MG63 (cell line): ENCODE data around the gene ABLIM2. TPM values are rescaled to one million over a fixed set of nuclear protein-coding genes. Genes with fewer than 3 reads are reported as not detected.

Experiments
- DNase-seq: peaks from one replicate; pipeline ENCODE4 v3.0.0-alpha.2; 2020
- H3K27me3 ChIP-seq: fragments of 250-450 bp; sonication (Bioruptor Pico); 2 replicates; pipeline ENCODE4 v1.5.1; 2020; ENCODE audit warnings: mild to moderate bottlenecking, moderate library complexity
- H3K36me3 ChIP-seq: fragments of 250-450 bp; sonication (Bioruptor Pico); 2 replicates; pipeline ENCODE4 v1.5.1; 2020; ENCODE audit warnings: mild to moderate bottlenecking, moderate library complexity
- H3K4me3 ChIP-seq: fragments of 250-450 bp; sonication (Bioruptor Pico); 2 replicates; pipeline ENCODE4 v1.5.1; 2020; ENCODE audit warnings: mild to moderate bottlenecking, moderate library complexity
- H3K9me3 ChIP-seq: fragments of 250-450 bp; sonication (Bioruptor Pico); 2 replicates; pipeline ENCODE4 v1.5.1; 2020; ENCODE audit warnings: mild to moderate bottlenecking, moderate library complexity
- total RNA-seq: library from RNA; depleted of rRNA; stranded (reverse); fragments of >200 nt; shearing (Covaris generic); gene quantifications from 2 replicates; pipeline ENCODE4 v1.2.3, GENCODE V29; 2014; ENCODE audit warnings: low replicate concordance

Gene ABLIM2
- total RNA-seq, 1 experiment from 2014 or later: 1.1 TPM

DNA sequence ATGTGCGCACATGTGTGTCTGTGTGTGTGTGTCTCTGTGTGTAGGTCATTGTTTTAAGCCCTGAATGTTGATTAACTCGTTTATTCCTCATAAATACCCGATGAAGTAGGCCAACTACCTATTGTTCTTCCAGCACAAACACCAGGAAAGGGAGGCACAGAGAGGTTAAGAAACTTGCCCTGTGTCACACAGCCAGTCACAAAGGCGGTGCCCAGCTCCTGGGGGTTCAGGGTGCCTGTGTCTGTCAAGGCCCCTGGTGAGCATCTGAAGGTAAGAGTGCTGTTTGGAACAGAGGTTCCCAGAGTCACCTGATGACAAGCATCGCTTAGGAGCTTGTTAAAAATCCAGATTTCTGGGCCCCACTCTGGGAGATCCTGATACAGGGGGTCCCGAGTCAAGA is 22.5 kb upstream of the ABLIM2 start:
- Histone ChIP-seq H3K4me3 (no peak overlapping the region), H3K27me3 (no peaks in the 10 kb centered on the region), H3K9me3 (no peaks in the 10 kb centered on the region), H3K36me3 (no peaks in the 10 kb centered on the region)
- no peak for DNase-seq

DNA sequence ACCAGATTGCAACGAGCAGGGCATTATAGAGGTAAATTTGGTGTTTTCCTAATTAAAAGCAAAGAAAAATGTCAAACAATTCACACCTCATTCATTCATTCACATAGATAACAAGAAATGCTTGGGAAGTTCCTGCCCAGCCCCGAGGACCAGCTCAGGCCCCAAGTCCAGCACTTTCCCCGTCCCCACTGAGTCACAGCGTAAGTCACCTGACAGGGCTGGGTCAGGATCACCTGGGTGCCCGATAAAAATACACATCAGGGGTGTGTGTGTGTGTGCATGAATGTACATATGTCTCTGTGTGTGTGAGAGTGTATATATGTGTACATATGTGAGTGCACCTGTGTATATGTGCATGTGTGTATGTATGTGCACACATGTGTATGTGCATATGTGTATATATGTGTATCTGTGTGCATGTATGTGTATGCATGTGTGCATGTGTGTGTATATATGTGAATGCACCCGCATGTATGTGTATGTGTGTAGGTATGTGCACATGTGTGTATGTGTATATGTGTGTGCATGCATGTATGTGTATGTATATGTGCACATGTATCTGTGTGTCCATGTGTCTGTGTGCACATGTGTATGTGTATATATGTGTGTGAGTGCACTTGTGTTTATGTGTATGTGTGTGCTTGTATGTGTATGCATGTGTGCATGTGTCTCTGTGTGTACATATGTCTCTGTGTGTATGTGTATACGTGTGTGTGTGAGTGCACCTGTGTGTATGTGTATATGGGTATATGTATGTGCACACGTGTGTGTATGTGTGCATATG is 21.9 kb upstream of the ABLIM2 start:
- no peaks in the 10 kb centered on the region for H3K9me3 ChIP-seq
- H3K27me3 ChIP-seq: no peaks in the 10 kb centered on the region
- DNase-seq: no peak
- H3K36me3 ChIP-seq: no peaks in the 10 kb centered on the region
- H3K4me3 ChIP-seq: no peak overlapping the region

DNA sequence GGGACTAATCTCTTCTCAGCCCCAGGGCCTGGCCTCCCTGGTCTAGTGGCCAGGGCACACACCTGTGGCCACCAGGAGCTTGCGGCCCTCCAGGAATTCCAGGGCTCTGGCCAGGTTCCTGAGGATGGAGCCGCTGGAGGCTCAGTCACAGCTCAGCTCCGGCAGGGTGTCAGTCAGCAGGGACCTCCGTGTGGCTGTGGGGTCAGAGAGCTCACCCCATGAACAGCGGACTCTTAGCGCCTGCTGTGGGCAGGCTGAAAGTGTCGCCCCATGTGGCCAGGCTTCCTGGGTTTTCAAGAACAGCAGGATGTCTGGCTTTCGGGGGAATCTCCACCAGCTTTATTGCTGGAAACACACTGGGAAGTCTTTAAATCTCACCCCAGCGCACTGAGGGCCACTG is 21.2 kb upstream of the ABLIM2 start:
- no peaks in the 10 kb centered on the region for H3K36me3 ChIP-seq
- H3K4me3 ChIP-seq: no peak overlapping the region
- no peaks in the 10 kb centered on the region for H3K9me3 ChIP-seq
- DNase-seq: no peak
- no peaks in the 10 kb centered on the region for H3K27me3 ChIP-seq

DNA sequence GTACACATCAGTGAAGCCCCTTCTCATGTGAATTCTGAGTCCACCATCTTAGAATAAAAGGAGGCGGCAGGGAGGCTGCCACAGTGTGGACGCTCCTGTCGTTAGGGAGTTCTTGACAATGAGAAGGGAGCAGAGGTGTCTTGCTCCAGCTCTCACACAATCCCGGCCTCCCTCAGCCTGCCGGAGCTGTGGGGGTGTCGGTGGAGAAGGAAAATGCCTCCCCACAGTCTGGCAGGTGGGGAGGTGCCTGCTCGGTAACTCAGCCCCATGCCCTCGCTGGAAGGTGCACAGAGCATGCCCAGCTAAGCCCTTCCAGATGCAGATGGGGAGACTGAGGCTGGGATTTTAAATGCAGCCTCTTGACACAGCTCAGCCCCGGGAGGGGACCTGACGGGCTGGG is 20.5 kb upstream of the ABLIM2 start:
- no peak for DNase-seq
- H3K27me3 ChIP-seq: no peaks in the 10 kb centered on the region
- no peak overlapping the region for H3K4me3 ChIP-seq
- no peaks in the 10 kb centered on the region for H3K9me3 ChIP-seq
- no peaks in the 10 kb centered on the region for H3K36me3 ChIP-seq

GRCh38 chr4:8177956-8178355 is 19.3 kb upstream of the ABLIM2 start:
- H3K27me3 ChIP-seq: no peaks in the 10 kb centered on the region
- DNase-seq: no peak

GRCh38 chr4:8177552-8177951 is 18.9 kb upstream of the ABLIM2 start:
- no peaks in the 10 kb centered on the region for H3K36me3 ChIP-seq
- no peak for DNase-seq
- H3K27me3 ChIP-seq: no peaks in the 10 kb centered on the region
- H3K9me3 ChIP-seq: no peaks in the 10 kb centered on the region
- H3K4me3 ChIP-seq: no peak overlapping the region

More at GRCh38 chr4:8177956-8178355, 19.3 kb upstream of the ABLIM2 start:
- H3K4me3 ChIP-seq: no peak overlapping the region
- H3K9me3 ChIP-seq: no peaks in the 10 kb centered on the region
- no peaks in the 10 kb centered on the region for H3K36me3 ChIP-seq

GRCh38 chr4:8176547-8177399 is 18.2 kb upstream of the ABLIM2 start:
- Histone ChIP-seq H3K36me3 (no peaks in the 10 kb centered on the region), H3K27me3 (no peaks in the 10 kb centered on the region), H3K9me3 (no peaks in the 10 kb centered on the region), H3K4me3 (no peak overlapping the region)
- DNase-seq: peak; percentile 52

DNA sequence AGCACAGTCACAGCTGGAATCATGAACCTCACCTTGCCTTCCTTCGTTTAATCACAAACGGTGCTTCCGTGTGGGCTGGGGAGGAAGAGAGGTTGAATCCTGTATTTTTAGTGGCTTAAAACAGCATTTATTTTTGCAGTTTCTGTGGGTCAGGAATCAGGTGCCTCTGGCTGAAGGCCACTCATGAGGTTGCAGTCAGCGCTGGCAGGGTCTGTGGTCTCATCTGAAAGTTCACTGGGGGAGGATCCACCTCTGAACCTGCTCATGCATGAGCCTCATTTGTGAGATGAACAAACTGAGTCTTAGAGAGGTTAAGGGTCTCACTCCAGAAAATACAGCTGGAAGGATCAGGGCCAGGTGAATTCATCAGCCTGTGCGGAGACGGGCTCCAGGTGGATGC is 17.1 kb upstream of the ABLIM2 start:
- no peak overlapping the region for H3K4me3 ChIP-seq
- no peaks in the 10 kb centered on the region for H3K36me3 ChIP-seq
- no peaks in the 10 kb centered on the region for H3K9me3 ChIP-seq
- H3K27me3 ChIP-seq: no peaks in the 10 kb centered on the region
- no peak for DNase-seq

DNA sequence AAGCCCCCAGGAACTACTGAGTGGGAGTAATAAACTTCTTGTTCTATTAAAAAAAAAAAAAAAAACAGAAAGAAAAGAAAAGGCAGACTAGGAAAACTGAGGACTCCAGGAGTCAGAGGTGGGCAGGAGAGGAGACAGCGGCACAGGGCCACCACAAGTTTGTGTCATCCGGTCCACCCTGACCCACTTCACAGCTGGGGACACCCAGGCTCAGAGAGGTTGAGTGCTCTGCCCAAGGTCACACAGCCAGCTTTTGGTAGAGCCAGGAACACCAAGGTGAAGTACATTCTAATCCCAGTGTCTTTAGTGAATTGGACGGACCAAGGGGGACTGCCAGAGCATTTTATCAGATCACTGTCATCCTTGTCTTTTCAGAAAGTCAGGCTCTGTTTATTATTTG is 16.4 kb upstream of the ABLIM2 start:
- no peak overlapping the region for H3K4me3 ChIP-seq
- DNase-seq: no peak
- H3K9me3 ChIP-seq: no peaks in the 10 kb centered on the region
- H3K27me3 ChIP-seq: no peaks in the 10 kb centered on the region
- H3K36me3 ChIP-seq: no peaks in the 10 kb centered on the region

DNA sequence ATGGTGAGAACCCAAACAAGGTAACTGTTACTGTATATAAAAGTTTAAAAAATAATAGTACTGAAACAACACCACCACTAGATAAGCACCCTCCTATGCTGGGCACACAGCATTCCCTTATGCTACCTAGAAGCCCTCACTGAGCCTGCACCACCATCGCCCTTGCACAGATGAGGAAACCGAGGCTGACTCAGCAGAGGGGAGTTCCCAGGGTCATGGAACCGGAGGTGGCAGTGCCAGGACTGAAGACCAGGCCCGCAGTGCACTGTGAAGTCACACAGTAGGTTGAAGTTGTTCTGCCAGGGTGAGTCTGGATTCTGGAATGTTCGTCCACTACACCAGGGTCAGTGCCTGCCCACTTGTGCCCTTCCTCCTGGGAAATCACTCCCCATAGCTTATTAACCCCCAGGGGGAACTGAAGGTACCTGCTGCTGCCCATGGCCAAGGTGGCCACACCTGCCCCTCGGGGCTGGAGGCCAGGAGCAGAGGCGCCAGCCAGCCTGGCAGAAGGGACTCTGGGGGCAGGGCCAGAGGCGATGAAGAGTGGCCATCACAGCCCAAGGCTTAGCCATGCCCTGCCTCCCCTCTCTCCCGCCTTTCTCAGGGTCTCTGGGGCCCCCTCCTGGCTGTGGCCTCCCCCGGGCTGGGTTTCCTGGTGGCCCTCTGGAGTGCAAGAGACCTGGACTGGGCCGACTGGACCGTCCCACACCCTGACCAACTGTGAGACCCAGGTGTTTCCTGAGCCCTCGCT is 15.1 kb upstream of the ABLIM2 start:
- DNase-seq: peak; percentile 45
- Histone ChIP-seq H3K9me3 (no peaks in the 10 kb centered on the region), H3K36me3 (no peaks in the 10 kb centered on the region), H3K27me3 (no peaks in the 10 kb centered on the region), H3K4me3 (no peak overlapping the region)

DNA sequence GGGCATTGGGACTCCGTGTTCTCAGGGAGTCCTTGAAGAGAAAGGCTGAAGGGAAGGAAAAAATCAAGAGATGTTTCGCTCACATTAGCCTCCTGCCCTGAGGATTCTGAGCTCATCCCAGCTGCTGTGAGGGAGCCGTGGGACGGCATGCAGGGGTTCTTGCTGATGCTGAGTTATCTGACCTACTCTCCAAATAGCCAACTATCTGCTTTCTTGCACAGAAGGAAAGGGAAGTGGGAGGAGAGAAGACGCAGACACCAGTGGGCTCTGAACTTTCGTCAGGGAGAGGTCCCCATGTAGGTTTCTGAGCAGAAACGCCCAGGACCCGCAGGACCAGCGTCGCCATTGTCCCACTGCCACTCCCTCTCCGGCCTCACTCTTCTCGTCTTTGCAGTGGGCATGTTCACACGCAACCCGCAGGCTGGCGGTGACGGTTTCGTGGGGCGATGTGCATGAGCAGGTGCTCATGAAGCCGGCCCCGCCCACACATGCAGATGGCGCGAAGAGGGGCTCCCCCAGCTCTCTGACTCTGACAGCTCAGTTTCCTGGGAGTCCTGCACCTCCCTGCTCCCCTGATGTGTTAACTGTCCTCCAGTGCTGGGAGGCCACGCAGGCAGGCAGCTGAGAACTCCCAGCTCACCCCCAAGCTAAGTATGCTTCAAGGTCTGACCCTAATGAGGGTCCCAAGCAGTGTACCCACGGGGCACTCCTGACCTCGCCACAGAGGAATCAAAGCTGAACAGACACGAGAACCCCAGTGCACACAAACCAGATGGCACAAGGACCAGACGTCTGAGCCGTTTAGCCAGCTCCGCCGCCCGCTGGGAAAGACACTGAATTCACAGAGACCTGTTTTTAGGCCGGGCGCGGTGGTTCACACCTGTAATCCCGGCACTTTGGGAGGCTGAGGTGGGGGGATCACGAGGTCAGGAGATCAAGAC is 13.6 kb upstream of the ABLIM2 start:
- H3K4me3 ChIP-seq: no peak overlapping the region
- H3K9me3 ChIP-seq: no peaks in the 10 kb centered on the region
- no peak for DNase-seq
- no peaks in the 10 kb centered on the region for H3K36me3 ChIP-seq
- no peaks in the 10 kb centered on the region for H3K27me3 ChIP-seq

- no peak for DNase-seq
- H3K9me3 ChIP-seq: no peaks in the 10 kb centered on the region
- no peak overlapping the region for H3K4me3 ChIP-seq
- no peaks in the 10 kb centered on the region for H3K27me3 ChIP-seq
- H3K36me3 ChIP-seq: no peaks in the 10 kb centered on the region
Observed at GRCh38 chr4:8171266-8171665, 12.7 kb upstream of the ABLIM2 start.

DNA sequence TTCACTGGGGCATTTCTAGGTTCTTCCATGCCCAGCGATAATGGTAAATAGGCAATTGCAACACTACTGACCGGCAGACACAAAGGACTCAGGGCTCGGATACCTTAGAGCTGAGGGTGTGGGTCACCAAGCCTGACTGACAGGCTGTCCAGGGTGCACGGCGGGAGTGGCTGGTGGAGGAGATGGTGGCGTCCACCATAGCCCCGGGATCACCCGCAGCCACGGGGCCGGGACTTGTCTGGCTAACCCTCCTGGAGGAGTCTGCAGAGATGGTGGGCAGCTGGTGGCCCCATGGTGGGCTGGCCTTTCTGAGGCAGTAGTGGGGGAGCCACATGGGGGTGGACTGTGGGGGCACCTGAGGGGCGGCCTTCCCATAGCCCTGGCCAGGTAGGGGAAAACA is 11.7 kb upstream of the ABLIM2 start:
- Histone ChIP-seq H3K4me3 (no peak overlapping the region), H3K9me3 (no peaks in the 10 kb centered on the region), H3K27me3 (no peaks in the 10 kb centered on the region), H3K36me3 (no peaks in the 10 kb centered on the region)
- DNase-seq: no peak

- no peaks in the 10 kb centered on the region for H3K9me3 ChIP-seq
- H3K36me3 ChIP-seq: no peaks in the 10 kb centered on the region
- H3K4me3 ChIP-seq: no peak overlapping the region
- no peak for DNase-seq
- H3K27me3 ChIP-seq: no peaks in the 10 kb centered on the region
Observed at GRCh38 chr4:8169763-8170162, 11.2 kb upstream of the ABLIM2 start.

GRCh38 chr4:8168832-8169598 is 10.4 kb upstream of the ABLIM2 start:
- H3K4me3 ChIP-seq: no peak overlapping the region
- H3K36me3 ChIP-seq: no peaks in the 10 kb centered on the region
- no peaks in the 10 kb centered on the region for H3K27me3 ChIP-seq
- no peak for DNase-seq
- H3K9me3 ChIP-seq: no peaks in the 10 kb centered on the region

DNA sequence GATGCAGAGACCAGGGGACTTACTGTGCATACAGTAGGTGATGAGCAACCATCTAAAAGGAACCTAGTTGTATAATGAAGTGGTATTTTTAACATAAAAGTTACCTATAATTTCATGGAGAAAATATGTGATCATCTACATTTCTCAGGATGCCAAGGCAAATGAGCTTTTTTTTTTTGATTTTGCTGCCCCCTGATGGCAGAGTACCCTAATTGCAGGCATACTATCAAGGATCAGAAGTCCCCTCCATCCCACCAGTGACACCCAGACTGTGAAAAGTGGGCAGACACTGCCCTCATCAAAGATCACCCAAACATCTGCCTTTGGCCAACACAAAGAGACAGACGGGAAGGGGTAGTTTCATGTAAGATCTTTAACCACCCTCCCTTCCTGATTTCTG is 9.6 kb upstream of the ABLIM2 start:
- H3K4me3 ChIP-seq: no peak overlapping the region
- no peak for DNase-seq
- no peaks in the 10 kb centered on the region for H3K36me3 ChIP-seq
- H3K9me3 ChIP-seq: no peaks in the 10 kb centered on the region
- H3K27me3 ChIP-seq: no peaks in the 10 kb centered on the region
